K562 (cell line): ENCODE results near the gene DNMBP. TPM values are rescaled to one million over a fixed set of nuclear protein-coding genes. Genes with fewer than 3 reads are reported as not detected.
"Not testable (repeated sequence)": the region's sequence is repeated elsewhere in the genome, so short reads cannot be mapped to it uniquely, and the experiment has no call there.

ENCODE experiments used
- ATAC-seq: fragments of 200-7000 bp; cut with Tn5 transposase; 3 replicates; pipeline ENCODE4 v1.9.1; 2020; ENCODE audit warnings: moderate library complexity
- BruUV-seq: library from RNA; stranded (reverse); fragments of 400-500 nt; replicated peaks from 2 replicates; lab custom pipeline; 2021; lab: Mats Ljungman, UMichigan
- CTCF ChIA-PET: fragments of 300-600 bp; formaldehyde crosslinking; extraction: SDS; loops from one replicate; lab custom pipeline; 2021; ENCODE audit warnings: low intra/inter-chr PET ratio; lab: Yijun Ruan, JAX
- POLR2A ChIA-PET: fragments of 300-600, 350-650 bp; sonication (Branson Sonifier 250); formaldehyde crosslinking; extraction: SDS; loops from one replicate; lab custom pipeline; 2021; ENCODE audit warnings: antibody characterized with exemption, inconsistent platforms; lab: Yijun Ruan, JAX
- DNase-seq, 4 experiments: peaks; one replicate each; pipeline versions ENCODE4 v3.0.0 to v3.0.0-alpha.2; 2011 to 2018; ENCODE audit warnings: low spot score in 3 of 4, mixed read lengths in 3 of 4; ENCODE audit errors: extremely low read depth in 1 of 4
- FAIRE-seq: peaks from 2 replicates; lab custom pipeline; 2011; peaks lifted over from hg19 to GRCh38; lab: Jason Lieb, UNC
- H2AFZ ChIP-seq: 2 replicates; pipeline ENCODE4 v1.6.0; 2011; ENCODE audit warnings: low read depth, low read length, control low read depth, inconsistent platforms
- H3K27ac ChIP-seq: fragments of 200-600 bp; 3 replicates; pipeline ENCODE4 v1.8.0; 2011; ENCODE audit warnings: low read depth, mild to moderate bottlenecking, control low read depth, inconsistent platforms, low read length, moderate library complexity, mixed read lengths; ENCODE audit errors: extremely low read depth
- H3K27me3 ChIP-seq, 2 experiments: fragments of 300-600 bp in 1 of 2; 2 replicates in 1 of 2; 3 replicates in 1 of 2; pipeline versions ENCODE4 v1.6.0 to v1.8.0; 2011; ENCODE audit warnings: inconsistent platforms in 2 of 2, low read length in 2 of 2, mild to moderate bottlenecking in 1 of 2, mixed read lengths in 1 of 2, moderate library complexity in 1 of 2; ENCODE audit not compliant: control insufficient read depth in 2 of 2, insufficient read depth in 2 of 2
- H3K36me3 ChIP-seq: fragments of 300-600 bp; 3 replicates; pipeline ENCODE4 v1.8.0; 2011; ENCODE audit warnings: mild to moderate bottlenecking, low read length, inconsistent platforms; ENCODE audit not compliant: control insufficient read depth, insufficient read depth
- H3K4me1 ChIP-seq, 2 experiments: fragments of 200-600 bp in 1 of 2; replicated peaks in 1 of 2; 2 replicates in 1 of 2; 3 replicates in 1 of 2; pipeline versions ENCODE4 v1.5.1 to v1.8.0; 2011; ENCODE audit warnings: inconsistent platforms in 2 of 2, low read length in 2 of 2, mild to moderate bottlenecking in 1 of 2, mixed read lengths in 1 of 2, moderate library complexity in 1 of 2; ENCODE audit not compliant: control insufficient read depth in 2 of 2, insufficient read depth in 2 of 2
- H3K4me2 ChIP-seq: 2 replicates; pipeline ENCODE4 v1.6.1; 2011; ENCODE audit warnings: low read length, control low read depth, inconsistent platforms, mixed read lengths; ENCODE audit not compliant: insufficient read depth
- H3K4me3 ChIP-seq: fragments of 200-600 bp; sonication (generic), shearing (Covaris generic); 2 replicates; pipeline ENCODE4 v1.5.1; 2016; ENCODE audit warnings: control low read depth, inconsistent platforms
- H3K79me2 ChIP-seq: fragments of 200-600 bp; 3 replicates; pipeline ENCODE4 v1.8.0; 2011; ENCODE audit warnings: low read length, inconsistent platforms; ENCODE audit not compliant: control insufficient read depth, insufficient read depth
- H3K9ac ChIP-seq, 2 experiments: 2 replicates each; pipeline versions ENCODE4 v1.6.0 to v1.6.1; 2011; ENCODE audit warnings: low read depth in 2 of 2, low read length in 2 of 2, control low read depth in 1 of 2, inconsistent platforms in 1 of 2, mild to moderate bottlenecking in 1 of 2, mixed read lengths in 1 of 2; ENCODE audit not compliant: insufficient read depth in 1 of 2
- H3K9me1 ChIP-seq: one replicate; pipeline ENCODE4 v1.6.0; 2011; ENCODE audit warnings: inconsistent platforms, mild to moderate bottlenecking, low read length, moderate library complexity; ENCODE audit not compliant: control insufficient read depth, insufficient read depth
- H3K9me3 ChIP-seq: replicated peaks from 2 replicates; pipeline ENCODE4 v1.5.1; 2011; ENCODE audit warnings: low read depth, low read length, inconsistent platforms; ENCODE audit not compliant: control insufficient read depth, insufficient read depth
- H4K20me1 ChIP-seq: replicated peaks from 2 replicates; pipeline ENCODE4 v1.6.1; 2011; ENCODE audit warnings: low read length, inconsistent platforms, mixed read lengths; ENCODE audit not compliant: control insufficient read depth, insufficient read depth
- CREM ChIP-seq: IDR thresholded peaks from 2 replicates; pipeline ENCODE4 v1.6.1; 2014; ENCODE audit warnings: antibody characterized with exemption, low read depth
- EP400 ChIP-seq: fragments of 450-650 bp; IDR thresholded peaks from 2 replicates; pipeline ENCODE4 v1.6.1; 2017; ENCODE audit warnings: antibody characterized with exemption, mild to moderate bottlenecking, moderate library complexity
- HDGF ChIP-seq: fragments of 450-650 bp; IDR thresholded peaks from 2 replicates; pipeline ENCODE4 v1.6.1; 2016
- IFI16 ChIP-seq: fragments of 250-450 bp; sonication (Bioruptor Pico); IDR thresholded peaks from 2 replicates; pipeline ENCODE4 v2.1.2; 2022; ENCODE audit warnings: mild to moderate bottlenecking, inconsistent platforms
- NCOA1 ChIP-seq: fragments of 450-650 bp; IDR thresholded peaks from 2 replicates; pipeline ENCODE4 v1.6.1; 2016; ENCODE audit warnings: low read depth
- NRF1 ChIP-seq, 2 experiments: fragments of 450-650 bp; IDR thresholded peaks in 1 of 2; conservative IDR thresholded peaks in 1 of 2; 2 replicates each; pipeline ENCODE4 v1.6.1; 2014; ENCODE audit warnings: mild to moderate bottlenecking in 2 of 2
- RBFOX2 ChIP-seq: fragments of 200-400 bp; formaldehyde crosslinking; IDR thresholded peaks from 2 replicates; pipeline ENCODE4 v1.6.1; 2017; ENCODE audit warnings: low read depth, mild to moderate bottlenecking, low read length, moderate library complexity
- RBM34 ChIP-seq: fragments of 200-400 bp; formaldehyde crosslinking; IDR thresholded peaks from 2 replicates; pipeline ENCODE4 v1.6.1; 2018; ENCODE audit warnings: low read length, borderline replicate concordance; ENCODE audit not compliant: insufficient read depth
- TAF15 ChIP-seq: fragments of 200-400 bp; formaldehyde crosslinking; IDR thresholded peaks from 2 replicates; pipeline ENCODE4 v1.6.1; 2017; ENCODE audit warnings: mild to moderate bottlenecking, low read depth, low read length, moderate library complexity
- TAL1 ChIP-seq: fragments of 450-650 bp; IDR thresholded peaks from 2 replicates; pipeline ENCODE4 v1.6.1; 2016; ENCODE audit warnings: mild to moderate bottlenecking
- WHSC1 ChIP-seq: IDR thresholded peaks from one replicate; pipeline ENCODE4 v1.6.1; 2012; ENCODE audit warnings: low read length, control low read depth, inconsistent platforms
- XRCC5 ChIP-seq: fragments of 200-400 bp; formaldehyde crosslinking; IDR thresholded peaks from 2 replicates; pipeline ENCODE4 v1.6.1; 2017; ENCODE audit warnings: low read depth, mild to moderate bottlenecking, low read length
- ZNF12 ChIP-seq: sonication (generic); formaldehyde crosslinking; IDR thresholded peaks from 2 replicates; pipeline ENCODE4 v1.4.0; 2020; ENCODE audit warnings: mild to moderate bottlenecking, missing genetic modification reagents
- ZNF76 ChIP-seq: fragments of 250-450 bp; sonication (Bioruptor Pico); IDR thresholded peaks from 2 replicates; pipeline ENCODE4 v1.4.0; 2020; ENCODE audit warnings: mild to moderate bottlenecking, moderate library complexity, borderline replicate concordance
- WGBS: fragments of 100-300 bp; shearing (Covaris generic); methylation state at CpG from one replicate; pipeline ENCODE4 v1.1.6; 2016; ENCODE audit warnings: low coverage, mixed read lengths; ENCODE audit not compliant: insufficient coverage; ENCODE audit errors: missing lambda C conversion rate; 5-methylcytosine and 5-hydroxymethylcytosine counted together
- in situ Hi-C: fragments of 300-500 bp; cut with MboI; formaldehyde crosslinking; loops from 4 replicates; pipeline ENCODE4 v1.15.0; 2018; ENCODE audit warnings: inconsistent platforms, mixed read lengths
- intact Hi-C: fragments of 100-400 bp; cut with micrococcal nuclease; formaldehyde crosslinking; loops from 2 replicates; pipeline ENCODE4 v1.14.2; 2022
- polyA plus RNA-seq, 8 experiments: library from polyadenylated mRNA; depleted of rRNA in 4 of 8; stranded (reverse) in 5 of 8; unstranded in 3 of 8; fragments of >200 nt; fragmentation: Nextera tagmentation in 2 of 8; fragmentation: Illumina TruSeq in 1 of 8; extraction: Ambion mirVana in 2 of 8; extraction: Trizol in 1 of 8; gene quantifications; 2 replicates each; pipeline versions ENCODE4 v1.2.1 to v1.2.3, GENCODE V29; 2011 to 2014; ENCODE audit warnings: inconsistent platforms in 1 of 8, missing spikeins in 1 of 8
- total RNA-seq, 7 experiments: library from RNA; depleted of rRNA in 6 of 7; stranded (reverse); fragments of >200 nt in 6 of 7; fragmentation: Illumina TruSeq in 2 of 7; extraction: Trizol in 2 of 7; gene quantifications; 2 replicates each; pipeline versions ENCODE4 v1.2.1 to v1.2.3, GENCODE V29; 2011 to 2021; ENCODE audit warnings: low replicate concordance in 1 of 7
- TF ChIP-seq, protein P1 (sequence below): fragments of 250-450 bp; sonication (Bioruptor Pico); IDR thresholded peaks from 2 replicates; pipeline ENCODE4 v1.5.0; 2021; ENCODE audit warnings: mild to moderate bottlenecking, borderline replicate concordance
- TF ChIP-seq, protein P2 (sequence below): fragments of 250-450 bp; sonication (Bioruptor Pico); IDR thresholded peaks from 2 replicates; pipeline ENCODE4 v1.6.1; 2021; ENCODE audit warnings: mild to moderate bottlenecking
- TF ChIP-seq, protein P3 (sequence below): IDR thresholded peaks from 2 replicates; pipeline ENCODE4 v1.6.1; 2011; ENCODE audit not compliant: insufficient read length; ENCODE audit errors: extremely low read depth

The DNMBP gene
- total and polyA plus RNA-seq, 9 of the 15 experiments (the other 6 are each of a cell fraction or from before 2014, with no cell fraction given): 0.83 to 3.7 (median 2.2) TPM

DNA sequence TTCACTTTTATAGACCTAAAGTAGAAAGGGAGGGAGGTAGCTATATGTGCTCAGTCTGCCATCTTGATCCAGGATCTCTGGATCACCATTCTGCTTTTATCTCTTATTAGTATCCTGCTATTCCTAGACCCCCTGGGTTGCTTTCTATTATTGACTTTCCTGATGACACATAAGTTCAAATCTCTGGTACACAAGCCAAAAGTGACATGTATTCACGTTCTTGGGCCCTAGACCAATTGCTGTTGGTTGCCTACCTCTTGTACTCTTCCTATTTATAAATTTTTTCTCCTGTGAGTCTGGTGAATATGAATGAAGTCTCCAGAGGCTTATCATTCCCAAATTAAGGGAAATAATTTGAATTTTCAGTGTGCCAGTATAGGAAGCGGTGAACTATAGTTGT, 56.9 kb downstream of the DNMBP start:
- in situ Hi-C loops: no loop called here
- H3K27ac ChIP-seq: no peak overlapping the region
- H3K9me3 ChIP-seq: no peaks in the 10 kb centered on the region
- POLR2A ChIA-PET: no interaction called here
- no TSS peak for BruUV-seq
- TF ChIP-seq ZNF76 (CRISPR knock-in tag) (no peak), TAL1 (no peak), EP400 (no peak), NCOA1 (no peak), TAF15 (no peak), HDGF (no peak), RBM34 (no peak), NRF1 (conservative IDR thresholded peaks at IDR 0.05 in 1 of 2, IDR thresholded peaks at IDR 0.05 in 1 of 2) (no peak), IFI16 (CRISPR knock-in tag) (no peak), ZNF12 (no peak), XRCC5 (no peak), WHSC1 (no peak), CREM (no peak), RBFOX2 (no peak)
- TF ChIP-seq, protein P1, sequence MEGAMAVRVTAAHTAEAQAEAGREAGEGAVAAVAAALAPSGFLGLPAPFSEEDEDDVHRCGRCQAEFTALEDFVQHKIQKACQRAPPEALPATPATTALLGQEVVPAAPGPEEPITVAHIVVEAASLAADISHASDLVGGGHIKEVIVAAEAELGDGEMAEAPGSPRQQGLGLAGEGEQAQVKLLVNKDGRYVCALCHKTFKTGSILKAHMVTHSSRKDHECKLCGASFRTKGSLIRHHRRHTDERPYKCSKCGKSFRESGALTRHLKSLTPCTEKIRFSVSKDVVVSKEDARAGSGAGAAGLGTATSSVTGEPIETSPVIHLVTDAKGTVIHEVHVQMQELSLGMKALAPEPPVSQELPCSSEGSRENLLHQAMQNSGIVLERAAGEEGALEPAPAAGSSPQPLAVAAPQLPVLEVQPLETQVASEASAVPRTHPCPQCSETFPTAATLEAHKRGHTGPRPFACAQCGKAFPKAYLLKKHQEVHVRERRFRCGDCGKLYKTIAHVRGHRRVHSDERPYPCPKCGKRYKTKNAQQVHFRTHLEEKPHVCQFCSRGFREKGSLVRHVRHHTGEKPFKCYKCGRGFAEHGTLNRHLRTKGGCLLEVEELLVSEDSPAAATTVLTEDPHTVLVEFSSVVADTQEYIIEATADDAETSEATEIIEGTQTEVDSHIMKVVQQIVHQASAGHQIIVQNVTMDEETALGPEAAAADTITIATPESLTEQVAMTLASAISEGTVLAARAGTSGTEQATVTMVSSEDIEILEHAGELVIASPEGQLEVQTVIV: no peak
- TF ChIP-seq, protein P2, sequence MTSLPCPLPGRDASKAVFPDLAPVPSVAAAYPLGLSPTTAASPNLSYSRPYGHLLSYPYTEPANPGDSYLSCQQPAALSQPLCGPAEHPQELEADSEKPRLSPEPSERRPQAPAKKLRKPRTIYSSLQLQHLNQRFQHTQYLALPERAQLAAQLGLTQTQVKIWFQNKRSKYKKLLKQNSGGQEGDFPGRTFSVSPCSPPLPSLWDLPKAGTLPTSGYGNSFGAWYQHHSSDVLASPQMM: no peak
- TF ChIP-seq, protein P3, sequence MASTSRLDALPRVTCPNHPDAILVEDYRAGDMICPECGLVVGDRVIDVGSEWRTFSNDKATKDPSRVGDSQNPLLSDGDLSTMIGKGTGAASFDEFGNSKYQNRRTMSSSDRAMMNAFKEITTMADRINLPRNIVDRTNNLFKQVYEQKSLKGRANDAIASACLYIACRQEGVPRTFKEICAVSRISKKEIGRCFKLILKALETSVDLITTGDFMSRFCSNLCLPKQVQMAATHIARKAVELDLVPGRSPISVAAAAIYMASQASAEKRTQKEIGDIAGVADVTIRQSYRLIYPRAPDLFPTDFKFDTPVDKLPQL: no peak
- no peaks in the 10 kb centered on the region for H3K79me2 ChIP-seq
- no peak overlapping the region for H2AFZ ChIP-seq
- no peak overlapping the region for H3K4me2 ChIP-seq
- H3K4me1 ChIP-seq: no peaks in the 10 kb centered on the region
- DNase-seq (no peak), ATAC-seq (no peak), FAIRE-seq (no peak)
- H3K9ac ChIP-seq: no peak overlapping the region
- H3K9me1 ChIP-seq: no peaks in the 10 kb centered on the region
- H3K36me3 ChIP-seq: peaks cover 6% of the 10 kb centered on the region; the same call in 1 of the 3 replicates
- no peaks in the 10 kb centered on the region for H3K27me3 ChIP-seq
- no peak overlapping the region for H3K4me3 ChIP-seq
- CTCF ChIA-PET: no interaction called here
- H4K20me1 ChIP-seq: no peaks in the 10 kb centered on the region
- intact Hi-C loops: no loop called here
- WGBS: 61% methylated on average over 2 of the region's 2 CpGs

DNA sequence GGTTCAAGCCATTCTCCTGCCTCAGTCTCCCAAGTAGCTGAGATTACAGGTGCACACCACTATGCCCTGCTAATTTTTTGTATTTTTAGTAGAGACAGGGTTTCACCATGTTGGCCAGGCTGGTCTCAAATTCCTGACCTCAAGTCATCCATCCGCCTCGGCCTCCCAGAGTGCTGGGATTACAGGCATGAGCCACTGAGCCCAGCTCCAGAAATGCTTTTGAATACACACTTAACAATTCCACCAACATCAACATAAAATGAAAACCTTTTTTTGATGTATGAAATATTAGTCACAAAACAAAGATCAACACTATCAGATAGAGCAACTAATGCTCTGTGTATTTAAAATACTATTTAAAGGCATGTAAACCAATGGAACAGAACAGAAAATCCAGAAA, 63.7 kb downstream of the DNMBP start:
- H3K4me2 ChIP-seq, intact Hi-C loops, H3K79me2 ChIP-seq, DNase-seq, BruUV-seq, H3K4me3 ChIP-seq, H3K27me3 ChIP-seq, in situ Hi-C loops, H3K4me1 ChIP-seq, H3K36me3 ChIP-seq, POLR2A ChIA-PET, H3K9me1 ChIP-seq, ATAC-seq, CTCF ChIA-PET, H2AFZ ChIP-seq, FAIRE-seq, H3K9me3 ChIP-seq, H3K9ac ChIP-seq, H4K20me1 ChIP-seq, H3K27ac ChIP-seq: not testable (repeated sequence)
- WGBS: 60% methylated on average over 2 of the region's 2 CpGs
